ENCODE measurements around the gene FAXC. TPM values are rescaled to one million over a fixed set of nuclear protein-coding genes. Genes with fewer than 3 reads are reported as not detected.
A peak's percentile ranks its signal among the peaks of the same experiment; 100 is the strongest.

The FAXC gene
- total RNA-seq, 4 donors from 2014 or later: 0.20 to 1.5 (median 0.80) TPM; not detected in 1

DNA sequence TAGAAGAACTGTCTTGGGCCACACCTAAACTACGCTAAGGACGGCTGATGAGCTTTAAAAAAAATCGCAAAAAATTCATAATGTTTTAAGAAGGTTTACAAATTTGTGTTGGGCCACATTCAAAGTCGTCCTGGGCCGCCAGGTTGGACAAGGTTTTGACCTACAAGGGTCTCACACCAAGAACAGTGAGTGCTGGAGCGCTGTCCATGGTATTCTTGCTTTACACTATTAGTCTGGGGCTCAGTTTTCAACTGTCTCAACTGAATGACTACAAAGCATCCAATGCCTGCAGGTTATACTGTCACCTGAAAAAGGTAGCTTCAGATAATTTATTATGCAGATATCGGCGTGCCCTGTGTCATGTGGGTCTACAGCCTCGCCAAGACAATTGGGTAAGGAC lies 3.7 kb upstream of the FAXC start:
- Histone ChIP-seq H3K9me3 (no peaks in the 10 kb centered on the region), H3K27me3 (peaks cover 28 to 32% (median 29%) of the 10 kb centered on the region in 3 donors), H3K4me3 (no peak overlapping the region), H3K36me3 (no peaks in the 10 kb centered on the region), H3K27ac (no peak overlapping the region), H3K4me1 (peaks cover 0 to 5% of the 10 kb centered on the region in 2 donors)
- in situ Hi-C loops (cut with MboI; ENCODE audit: low sequenced_read_pairs in 4 of 4) (no loop called here), intact Hi-C loops (cut with DNase I; ENCODE audit: low total_unique reads) (no loop called here)
- ATAC-seq (no peak), DNase-seq (no peak)
- TF ChIP-seq POLR2A (IDR thresholded peaks at IDR 0.05): no peak
- TF ChIP-seq, protein P1, sequence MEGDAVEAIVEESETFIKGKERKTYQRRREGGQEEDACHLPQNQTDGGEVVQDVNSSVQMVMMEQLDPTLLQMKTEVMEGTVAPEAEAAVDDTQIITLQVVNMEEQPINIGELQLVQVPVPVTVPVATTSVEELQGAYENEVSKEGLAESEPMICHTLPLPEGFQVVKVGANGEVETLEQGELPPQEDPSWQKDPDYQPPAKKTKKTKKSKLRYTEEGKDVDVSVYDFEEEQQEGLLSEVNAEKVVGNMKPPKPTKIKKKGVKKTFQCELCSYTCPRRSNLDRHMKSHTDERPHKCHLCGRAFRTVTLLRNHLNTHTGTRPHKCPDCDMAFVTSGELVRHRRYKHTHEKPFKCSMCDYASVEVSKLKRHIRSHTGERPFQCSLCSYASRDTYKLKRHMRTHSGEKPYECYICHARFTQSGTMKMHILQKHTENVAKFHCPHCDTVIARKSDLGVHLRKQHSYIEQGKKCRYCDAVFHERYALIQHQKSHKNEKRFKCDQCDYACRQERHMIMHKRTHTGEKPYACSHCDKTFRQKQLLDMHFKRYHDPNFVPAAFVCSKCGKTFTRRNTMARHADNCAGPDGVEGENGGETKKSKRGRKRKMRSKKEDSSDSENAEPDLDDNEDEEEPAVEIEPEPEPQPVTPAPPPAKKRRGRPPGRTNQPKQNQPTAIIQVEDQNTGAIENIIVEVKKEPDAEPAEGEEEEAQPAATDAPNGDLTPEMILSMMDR (IDR thresholded peaks at IDR 0.05 in 4 of 5, conservative IDR thresholded peaks at IDR 0.05 in 1 of 5): no peak

GRCh38 chr6:99350573-99350972 lies 1.1 kb upstream of the FAXC start:
- DNase-seq (no peak), ATAC-seq (no peak)
- Histone ChIP-seq H3K9me3 (no peaks in the 10 kb centered on the region), H3K36me3 (no peaks in the 10 kb centered on the region), H3K27me3 (peaks cover 29 to 38% (median 30%) of the 10 kb centered on the region in 3 donors), H3K4me1 (peaks cover 0 to 5% of the 10 kb centered on the region in 2 donors), H3K27ac (no peak overlapping the region), H3K4me3 (no peak overlapping the region)
- no peak for TF ChIP-seq POLR2A (IDR thresholded peaks at IDR 0.05)
- TF ChIP-seq, protein P1 (IDR thresholded peaks at IDR 0.05 in 4 of 5, conservative IDR thresholded peaks at IDR 0.05 in 1 of 5): no peak
- intact Hi-C loops (cut with DNase I; ENCODE audit: low total_unique reads) (no loop called here), in situ Hi-C loops (cut with MboI; ENCODE audit: low sequenced_read_pairs in 4 of 4) (no loop called here)

- ATAC-seq (no peak), DNase-seq (no peak)
- Histone ChIP-seq H3K4me3 (peak overlapping the region; percentile 32 to 55 (median 42)), H3K4me1 (peaks cover 0 to 5% of the 10 kb centered on the region in 2 donors), H3K9me3 (no peaks in the 10 kb centered on the region), H3K27me3 (peaks cover 24 to 30% (median 29%) of the 10 kb centered on the region in 3 donors), H3K36me3 (no peaks in the 10 kb centered on the region), H3K27ac (no peak overlapping the region)
- intact Hi-C loops (cut with DNase I; ENCODE audit: low total_unique reads): no loop called here
- TF ChIP-seq, protein P1 (IDR thresholded peaks at IDR 0.05 in 4 of 5, conservative IDR thresholded peaks at IDR 0.05 in 1 of 5): no peak
- no peak for TF ChIP-seq POLR2A (IDR thresholded peaks at IDR 0.05)
- in situ Hi-C loops (cut with MboI; ENCODE audit: low sequenced_read_pairs in 4 of 4): no loop called here
Observed at GRCh38 chr6:99348288-99349170, 945 bp downstream of the FAXC start.

DNA sequence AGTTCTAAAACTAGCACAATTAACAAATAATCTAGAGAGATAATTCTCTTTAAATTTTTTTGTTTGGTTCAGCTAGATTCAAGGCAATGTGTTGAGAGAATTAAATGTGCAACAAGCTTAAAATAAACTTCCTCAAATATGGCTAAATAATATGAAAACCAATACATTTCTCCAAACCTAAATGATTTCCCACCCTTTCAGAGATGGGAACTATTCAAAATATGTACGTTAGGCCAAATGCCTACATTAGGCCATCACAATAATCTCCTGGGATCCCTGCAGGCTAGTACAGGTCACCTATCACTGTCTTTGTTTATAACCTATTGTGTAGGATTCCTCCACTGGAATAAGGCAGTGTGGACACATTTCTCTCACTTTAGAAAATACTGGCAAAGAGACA lies 1.7 kb downstream of the FAXC start:
- DNase-seq: no peak
- Histone ChIP-seq H3K4me3 (no peak overlapping the region), H3K27ac (no peak overlapping the region), H3K27me3 (peaks cover 16 to 30% (median 29%) of the 10 kb centered on the region in 3 donors), H3K9me3 (no peaks in the 10 kb centered on the region), H3K36me3 (no peaks in the 10 kb centered on the region), H3K4me1 (peaks cover 0 to 5% of the 10 kb centered on the region in 2 donors)
- in situ Hi-C loops (cut with MboI; ENCODE audit: low sequenced_read_pairs in 4 of 4): no loop called here
- no peak for ATAC-seq
- intact Hi-C loops (cut with DNase I; ENCODE audit: low total_unique reads): no loop called here
- TF ChIP-seq, protein P1 (IDR thresholded peaks at IDR 0.05 in 4 of 5, conservative IDR thresholded peaks at IDR 0.05 in 1 of 5): no peak
